ENCODE data around the gene DOCK1. TPM values are rescaled to one million over a fixed set of nuclear protein-coding genes. Genes with fewer than 3 reads are reported as not detected.

Gene DOCK1
- total RNA-seq, 1 donor from 2014 or later, result 74.8 TPM

- Mint-ChIP-seq H3K36me3 (peaks cover 16% of the 10 kb centered on the region), H3K4me3 (no peak overlapping the region), H3K27ac (no peak overlapping the region), H3K27me3 (ENCODE audit: low read depth) (no peaks in the 10 kb centered on the region), H3K9me3 (peaks cover 8% of the 10 kb centered on the region), H3K4me1 (no peaks in the 10 kb centered on the region)
- TF ChIP-seq CTCF (IDR thresholded peaks at IDR 0.05; ENCODE audit: unreplicated experiment), result no peak
- no peak for DNase-seq (ENCODE audit: low spot score in 2 of 2, unreplicated experiment in 2 of 2)
Observed at GRCh38 chr10:126917375-126917774, 12.1 kb downstream of the DOCK1 start.

GRCh38 chr10:126917975-126918908, 13.0 kb downstream of the DOCK1 start:
- Mint-ChIP-seq H3K27me3 (ENCODE audit: low read depth) (no peaks in the 10 kb centered on the region), H3K4me3 (no peak overlapping the region), H3K27ac (no peak overlapping the region), H3K4me1 (no peaks in the 10 kb centered on the region), H3K36me3 (peaks cover 16% of the 10 kb centered on the region), H3K9me3 (peaks cover 8% of the 10 kb centered on the region)
- no peak for DNase-seq (ENCODE audit: low spot score in 2 of 2, unreplicated experiment in 2 of 2)
- TF ChIP-seq CTCF (IDR thresholded peaks at IDR 0.05; ENCODE audit: unreplicated experiment), result no peak

GRCh38 chr10:126919426-126919825, 14.2 kb downstream of the DOCK1 start:
- Mint-ChIP-seq H3K9me3 (peaks cover 8% of the 10 kb centered on the region), H3K27ac (no peak overlapping the region), H3K36me3 (peaks cover 16% of the 10 kb centered on the region), H3K4me1 (no peaks in the 10 kb centered on the region), H3K27me3 (ENCODE audit: low read depth) (no peaks in the 10 kb centered on the region), H3K4me3 (no peak overlapping the region)
- TF ChIP-seq CTCF (IDR thresholded peaks at IDR 0.05; ENCODE audit: unreplicated experiment), result no peak
- no peak for DNase-seq (ENCODE audit: low spot score in 2 of 2, unreplicated experiment in 2 of 2)

- Mint-ChIP-seq H3K4me3 (no peak overlapping the region), H3K9me3 (peaks cover 3% of the 10 kb centered on the region), H3K36me3 (peaks cover 6% of the 10 kb centered on the region), H3K27me3 (ENCODE audit: low read depth) (no peaks in the 10 kb centered on the region), H3K27ac (no peak overlapping the region), H3K4me1 (peaks cover 8% of the 10 kb centered on the region)
- DNase-seq (ENCODE audit: low spot score in 2 of 2, unreplicated experiment in 2 of 2), result no peak
- TF ChIP-seq CTCF (IDR thresholded peaks at IDR 0.05; ENCODE audit: unreplicated experiment), result no peak
Observed at GRCh38 chr10:126921162-126921561, 15.9 kb downstream of the DOCK1 start.

- Mint-ChIP-seq H3K4me1 (peaks cover 8% of the 10 kb centered on the region), H3K9me3 (peaks cover 3% of the 10 kb centered on the region), H3K36me3 (peaks cover 14% of the 10 kb centered on the region), H3K27ac (no peak overlapping the region), H3K27me3 (ENCODE audit: low read depth) (no peaks in the 10 kb centered on the region), H3K4me3 (no peak overlapping the region)
- DNase-seq (ENCODE audit: low spot score in 2 of 2, unreplicated experiment in 2 of 2), result no peak
- no peak for TF ChIP-seq CTCF (IDR thresholded peaks at IDR 0.05; ENCODE audit: unreplicated experiment)
Observed at GRCh38 chr10:126921974-126922525, 16.8 kb downstream of the DOCK1 start.

Data from mesothelial cell of epicardium (in vitro differentiated cells).